ENCODE results near the gene EFL1.

The EFL1 gene

DNA sequence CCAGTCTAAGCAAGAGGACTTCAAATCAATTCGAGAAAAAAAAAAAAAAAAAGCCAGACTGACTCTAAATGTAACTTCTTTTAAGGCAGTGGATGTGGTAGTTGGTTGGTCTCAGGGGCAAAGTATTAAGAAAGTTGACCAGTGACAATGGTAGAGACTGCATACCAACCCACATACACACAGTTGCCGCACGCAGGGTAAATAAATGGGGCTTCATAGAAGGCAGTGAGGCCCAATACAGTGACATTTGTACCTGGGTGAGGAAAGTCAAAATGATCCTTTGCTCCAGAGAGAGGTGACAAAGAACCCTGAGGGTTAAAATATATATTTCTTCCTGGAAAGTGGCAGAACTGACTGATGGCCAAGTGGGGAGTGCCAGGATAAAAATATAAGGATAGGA lies 116.0 kb downstream of the EFL1 start:
- DNase-seq, result no peak

DNA sequence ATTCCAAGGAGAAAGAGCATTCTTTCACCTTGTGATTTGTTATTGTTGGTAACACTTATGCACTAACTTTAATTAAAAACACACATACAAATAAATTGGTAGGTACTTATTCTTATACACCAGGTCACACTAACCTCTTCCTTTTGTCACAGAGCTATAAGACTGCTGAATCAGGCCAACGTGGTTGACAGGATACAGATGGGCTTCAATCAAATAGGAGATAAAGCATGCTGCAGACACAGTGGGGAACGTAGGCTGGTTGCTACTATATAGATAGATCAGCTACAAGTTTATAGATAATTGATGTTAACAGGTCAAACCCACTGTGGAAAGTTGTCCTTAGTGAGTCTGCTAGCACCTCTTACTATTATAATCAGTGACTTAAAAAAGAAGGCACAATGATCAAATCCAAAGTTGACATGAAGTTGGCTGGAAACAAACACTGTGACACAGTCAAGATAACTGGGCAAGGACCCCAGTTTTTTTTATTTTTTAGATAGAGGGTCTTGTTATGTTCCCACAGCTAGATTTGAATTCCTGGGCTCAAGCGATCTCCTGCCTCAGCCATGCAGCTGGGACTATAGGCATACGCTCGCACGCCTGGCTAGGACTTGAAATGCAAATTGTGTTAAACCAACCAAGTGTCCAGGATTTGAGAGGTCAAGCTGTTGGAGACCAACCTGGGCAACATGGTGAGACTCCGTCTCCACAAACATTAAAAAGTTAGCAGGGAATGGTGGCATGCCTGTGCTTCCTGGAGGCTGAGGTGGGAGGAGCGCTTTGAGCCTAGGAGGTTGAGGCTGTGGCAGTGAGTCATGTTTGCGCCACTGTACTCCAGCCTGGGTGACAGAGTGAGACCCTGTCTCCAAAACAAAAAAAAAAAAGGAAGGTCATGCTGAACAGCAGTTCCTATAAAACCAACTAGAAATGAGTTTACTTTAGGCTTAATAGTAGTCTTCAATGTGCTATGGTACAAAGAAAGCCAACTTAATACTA lies 118.8 kb downstream of the EFL1 start:
- DNase-seq, result no peak

DNA sequence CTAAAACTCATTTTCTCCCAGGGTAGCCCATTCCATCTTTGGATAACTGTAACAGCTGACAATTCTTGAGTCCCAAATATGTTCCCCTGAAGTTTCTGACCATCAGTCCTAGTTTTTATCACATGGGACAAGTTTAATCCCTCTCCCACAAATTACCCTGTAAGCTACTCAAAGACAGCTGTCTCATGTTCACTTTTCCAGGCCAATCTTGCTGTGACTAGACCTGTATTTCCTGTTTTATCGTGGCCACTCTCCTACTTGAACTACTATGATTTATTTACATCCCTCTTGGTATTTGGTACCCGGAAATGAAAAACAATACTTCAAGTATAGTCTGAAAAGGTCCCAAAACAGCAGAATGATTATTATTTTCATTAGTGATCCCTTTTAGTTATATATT lies 121.6 kb downstream of the EFL1 start:
- no peak for DNase-seq

- DNase-seq, result no peak
These were observed 122.7 kb downstream of the EFL1 start for GRCh38 chr15:82139823-82140268.

DNA sequence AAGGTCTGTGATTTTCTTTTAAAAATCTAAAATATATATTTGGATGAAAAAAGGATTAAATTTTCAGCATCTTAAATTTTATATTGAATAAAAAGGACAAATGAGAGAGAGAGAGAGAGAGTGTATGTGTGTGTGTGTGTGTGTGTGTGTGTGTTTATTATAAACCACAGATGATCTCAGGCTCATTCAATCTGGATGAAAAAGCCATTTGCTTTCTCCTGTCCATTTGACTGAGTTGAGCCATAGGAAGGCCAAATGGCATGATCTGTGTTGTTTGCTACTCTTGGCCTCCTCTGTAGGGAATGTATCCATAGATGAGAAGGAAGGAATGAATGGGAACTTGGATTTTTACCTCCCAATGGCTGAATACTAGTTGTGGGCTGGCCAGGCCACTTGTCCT lies 124.2 kb downstream of the EFL1 start:
- DNase-seq, result no peak

- DNase-seq, result no peak
These were observed 125.3 kb downstream of the EFL1 start for GRCh38 chr15:82137261-82137660.

GRCh38 chr15:82136120-82136519 lies 126.4 kb downstream of the EFL1 start:
- no peak for DNase-seq

DNA sequence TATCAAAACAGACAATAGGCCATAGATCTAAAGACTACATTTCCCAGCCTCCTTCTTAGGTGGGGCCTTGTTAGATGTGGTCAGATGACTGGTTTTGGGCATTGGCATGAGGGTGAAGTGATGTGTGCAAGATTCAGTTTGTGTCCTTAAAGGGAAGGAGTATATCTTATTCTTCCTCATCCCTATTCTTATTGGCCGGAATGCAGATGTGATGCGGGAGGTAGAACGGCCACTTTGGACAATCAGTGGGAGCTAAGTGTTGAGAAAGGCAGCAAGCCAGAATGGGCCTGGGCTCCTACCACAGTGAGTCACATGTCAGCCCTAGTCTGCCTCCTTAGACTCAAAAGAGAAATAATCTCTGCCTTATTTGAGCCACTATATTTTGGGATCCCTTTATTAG lies 126.9 kb downstream of the EFL1 start:
- no peak for DNase-seq

DNA sequence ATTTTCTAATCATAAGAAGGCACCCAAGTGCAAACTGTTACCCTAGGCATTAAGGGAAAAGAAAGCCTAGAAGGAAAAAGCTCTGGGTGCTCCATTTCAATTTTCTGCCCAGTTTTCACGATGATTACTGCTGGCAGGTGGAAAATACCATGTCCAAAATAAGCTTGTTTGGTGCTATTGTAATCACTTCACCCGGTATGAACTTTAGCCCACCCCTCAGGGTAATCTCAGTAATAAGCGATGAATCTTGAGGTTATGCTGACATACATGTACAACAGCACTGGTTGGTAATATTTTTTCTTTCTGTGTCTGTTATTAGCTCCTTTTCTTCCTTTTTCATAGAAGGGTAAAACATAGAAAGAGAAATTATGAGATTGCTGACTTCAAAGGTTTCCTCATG lies 128.1 kb downstream of the EFL1 start:
- DNase-seq, result no peak

DNA sequence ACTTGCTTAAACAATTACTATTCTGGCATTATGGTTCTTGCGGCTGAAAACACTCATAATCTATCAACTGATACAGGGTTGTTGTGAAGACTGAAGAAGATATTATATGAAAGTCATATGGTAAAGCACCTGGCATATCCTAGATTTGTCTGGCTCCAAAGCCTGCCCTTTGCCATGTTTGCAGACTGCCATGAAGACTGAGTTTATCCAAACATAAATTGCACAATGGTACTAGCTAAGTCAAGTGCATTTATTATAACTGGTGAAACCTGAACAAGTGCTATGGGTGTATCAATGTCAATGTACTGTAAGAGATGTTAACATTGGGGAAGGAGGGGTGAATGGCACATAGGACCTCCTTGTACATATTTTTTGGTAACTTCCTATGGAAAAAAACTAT lies 129.3 kb downstream of the EFL1 start:
- DNase-seq, result no peak

DNA sequence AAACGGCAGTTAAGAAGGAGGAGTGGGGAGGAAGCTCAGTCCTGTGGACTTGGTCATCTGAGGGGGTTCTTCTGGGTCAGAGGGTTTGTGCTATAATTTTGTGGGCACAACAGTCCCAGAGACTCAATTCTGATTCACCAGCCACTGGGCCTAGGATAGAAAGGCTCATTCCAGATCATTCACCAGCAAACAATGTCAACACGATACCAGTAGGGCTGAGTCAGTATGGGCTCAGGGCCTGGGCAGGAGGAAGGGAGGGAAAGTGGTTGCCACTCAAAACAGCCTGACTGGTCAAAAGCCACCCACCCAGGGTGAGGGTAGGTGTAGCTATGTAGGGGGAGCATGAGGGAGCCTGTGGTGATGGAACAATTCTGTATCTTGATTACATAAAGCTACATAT lies 129.8 kb downstream of the EFL1 start:
- no peak for DNase-seq

GRCh38 chr15:82132096-82132495 lies 130.4 kb downstream of the EFL1 start:
- DNase-seq, result no peak

DNA sequence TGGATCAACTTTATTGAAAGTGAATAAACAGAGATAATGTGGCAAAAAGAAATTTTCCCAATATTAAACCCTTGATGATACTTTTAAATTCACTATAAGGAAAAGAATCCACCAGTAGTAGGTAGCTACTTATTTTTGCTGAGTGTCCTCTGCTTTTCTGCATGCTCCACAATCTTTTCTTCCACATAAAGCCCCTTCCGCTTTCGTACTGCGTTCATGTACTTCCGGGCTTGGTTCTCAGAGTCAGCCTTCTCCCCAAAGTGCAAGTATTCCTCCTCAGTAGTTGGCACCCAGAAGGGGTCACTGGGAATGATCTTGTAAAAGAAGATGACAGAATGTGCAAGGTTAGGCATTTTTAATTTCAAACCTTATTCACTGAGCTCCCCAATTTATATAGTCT lies 132.3 kb downstream of the EFL1 start:
- DNase-seq, result no peak

DNA sequence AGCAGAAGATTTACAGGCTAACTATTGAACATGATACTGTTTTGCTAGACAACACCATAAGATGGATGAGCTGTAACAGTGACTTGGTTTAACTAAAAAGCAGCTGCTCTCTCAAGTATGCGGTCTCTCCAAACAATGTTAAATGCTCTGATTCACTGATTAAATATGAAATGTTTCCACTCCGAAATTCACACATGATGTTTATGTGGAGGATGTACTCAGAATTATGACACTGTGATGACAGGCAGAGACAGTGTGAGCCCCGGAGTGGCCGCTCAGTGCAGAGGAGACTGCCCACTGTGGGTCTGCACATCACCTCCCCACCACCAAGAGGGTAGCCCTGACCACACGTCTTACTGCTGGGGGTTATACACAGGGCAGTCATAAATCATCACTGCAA lies 132.8 kb downstream of the EFL1 start:
- DNase-seq, result no peak

DNA sequence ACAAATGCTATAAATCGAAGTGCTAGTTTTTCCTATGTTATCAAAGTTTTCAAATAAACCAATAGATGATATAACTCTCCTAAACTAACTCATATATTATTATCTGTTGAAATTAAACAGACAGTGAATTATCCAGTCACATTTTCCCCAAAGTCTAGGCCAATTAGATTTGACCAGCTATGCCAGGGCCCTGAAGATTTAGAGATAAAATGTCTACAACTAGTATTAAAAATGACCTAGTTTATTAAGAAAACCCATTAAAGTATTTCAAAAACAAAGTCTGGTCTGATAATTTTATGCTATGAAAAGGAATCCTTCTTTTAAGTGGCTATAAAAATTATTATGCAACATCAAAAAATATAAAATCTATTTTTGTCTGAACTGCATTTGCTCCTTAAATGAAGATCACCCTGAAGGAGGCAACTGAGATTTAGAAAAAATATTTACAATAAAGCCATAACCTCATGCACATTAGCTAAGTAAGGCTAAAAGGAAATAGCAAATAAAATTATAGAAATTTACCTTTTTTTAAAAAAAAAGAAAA lies 133.3 kb downstream of the EFL1 start:
- no peak for DNase-seq

GRCh38 chr15:82128401-82129148 lies 134.0 kb downstream of the EFL1 start:
- DNase-seq, result no peak

- DNase-seq, result no peak
These were observed 135.0 kb downstream of the EFL1 start for GRCh38 chr15:82127581-82127980.

DNA sequence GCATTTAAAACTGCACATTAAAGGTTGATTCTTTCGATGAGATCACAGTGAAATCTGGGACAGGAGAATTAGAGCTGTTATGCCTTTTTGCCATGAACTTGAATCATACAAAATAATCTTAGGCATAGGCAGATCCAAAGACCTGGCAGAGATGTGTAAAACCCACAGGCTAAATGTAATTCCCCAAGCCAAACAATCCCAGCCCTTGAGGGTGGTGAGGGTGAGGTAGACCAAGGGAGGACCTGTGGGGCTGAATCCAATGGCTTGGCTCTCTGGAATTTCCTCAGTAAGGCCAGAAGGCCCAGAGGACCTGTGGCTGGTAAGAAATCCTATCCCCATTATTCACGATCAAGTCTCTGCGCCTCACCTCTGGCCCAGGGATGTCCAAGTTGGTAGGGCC lies 136.2 kb downstream of the EFL1 start:
- no peak for DNase-seq

DNA sequence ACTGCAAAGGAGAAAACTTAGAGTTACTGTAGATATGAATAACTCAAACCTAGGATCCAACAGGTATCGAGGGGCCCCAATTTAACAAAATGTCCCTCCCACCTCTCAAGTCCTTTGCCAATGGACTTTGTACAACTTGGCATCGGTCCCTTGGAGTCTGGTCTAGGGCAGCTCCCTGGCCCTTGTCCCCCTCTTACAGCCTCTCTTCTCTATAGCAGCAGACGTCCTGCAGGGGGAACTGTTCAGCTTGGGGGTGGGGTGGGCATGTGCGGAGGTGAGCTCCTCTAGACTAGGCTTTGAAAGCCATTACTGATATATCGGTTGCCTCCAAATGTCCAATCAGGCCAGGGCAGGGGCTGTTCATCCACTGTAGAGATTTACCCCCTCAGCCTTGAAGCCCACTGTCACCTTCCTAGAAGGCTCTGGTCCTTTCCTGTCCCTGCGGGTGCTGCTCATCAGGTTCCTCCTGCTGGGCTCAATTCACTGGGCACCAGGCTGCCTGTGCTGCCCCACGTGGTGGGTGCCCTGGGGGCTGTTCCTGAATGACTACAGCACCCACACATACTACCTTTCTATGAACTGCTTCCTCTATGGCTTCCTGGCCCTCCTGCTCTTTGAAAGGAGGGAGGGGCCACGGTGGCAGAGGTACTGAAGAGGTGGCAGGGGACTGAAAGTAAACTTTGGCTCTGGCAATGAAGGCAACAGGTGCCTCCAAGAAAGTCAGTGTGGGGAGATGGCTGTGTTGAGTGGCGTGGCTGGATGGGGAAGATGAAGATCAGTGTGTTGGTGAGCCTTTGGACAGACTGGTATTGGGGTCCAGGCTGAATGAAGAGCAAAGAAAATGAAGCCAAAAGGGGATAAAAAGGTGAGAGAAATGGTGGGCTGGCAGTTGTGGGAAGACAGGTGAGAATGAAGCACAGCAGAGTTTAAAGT lies 137.9 kb downstream of the EFL1 start:
- no peak for DNase-seq

GRCh38 chr15:82122746-82123400 lies 139.7 kb downstream of the EFL1 start:
- DNase-seq, result no peak

DNA sequence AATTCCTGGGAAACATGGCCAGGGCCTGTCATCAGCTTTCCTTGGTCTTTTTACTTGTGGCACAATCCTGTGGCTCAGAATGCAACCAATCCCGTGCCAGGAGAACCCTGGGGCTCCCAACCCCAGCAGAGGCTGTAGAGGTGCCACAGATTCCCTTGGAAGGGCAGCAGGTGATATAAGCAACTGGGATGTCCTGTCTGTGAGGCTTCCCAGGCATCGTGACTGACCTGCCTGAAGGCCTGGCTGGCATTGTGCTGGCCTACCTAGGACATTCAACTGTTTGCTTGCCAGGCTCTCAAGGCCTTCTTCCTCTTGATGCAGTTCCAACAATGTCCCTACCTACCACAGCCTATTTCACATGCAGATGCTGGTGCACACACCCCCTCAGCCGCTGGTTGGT lies 144.5 kb downstream of the EFL1 start:
- no peak for DNase-seq

DNA sequence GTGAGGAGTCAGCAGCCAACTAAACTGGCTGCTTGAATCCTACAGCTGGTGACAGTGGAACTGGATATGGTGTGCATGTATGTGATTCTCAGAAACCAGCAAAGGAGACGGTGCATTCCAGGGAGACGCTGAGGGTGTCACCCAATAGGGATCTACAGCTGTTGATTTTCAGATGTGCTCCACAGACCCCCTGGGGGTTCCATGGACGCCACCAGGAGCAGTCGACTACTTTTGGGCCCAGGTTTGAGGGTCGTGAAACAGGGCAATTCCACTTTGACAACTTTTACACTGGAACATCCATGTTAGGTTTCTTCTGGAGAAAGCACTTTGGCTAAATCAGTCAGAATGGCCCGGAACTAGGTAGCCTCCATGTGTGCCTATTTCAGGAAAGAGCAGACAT lies 145.2 kb downstream of the EFL1 start:
- no peak for DNase-seq

Data from stimulated activated CD4-positive, alpha-beta T cell treated with anti-CD3 and anti-CD28 coated beads, Interleukin-1b, Interleukin-23, amount 100 ng/mL, for 48 hours (primary cell).